Neural progenitor cell (in vitro differentiated cells): ENCODE data around the gene PRSS38. TPM values are rescaled to one million over a fixed set of nuclear protein-coding genes. Genes with fewer than 3 reads are reported as not detected.

Experiments used
- DNase-seq: peaks from one replicate; pipeline ENCODE4 v3.0.0-alpha.2; 2016; ENCODE audit warnings: low spot score
- H2AFZ ChIP-seq: fragments of 200-600 bp; sonication (generic); replicated peaks from 2 replicates; pipeline ENCODE4 v1.6.1; 2016; ENCODE audit warnings: antibody characterized with exemption
- H3F3A ChIP-seq: fragments of 200-600 bp; sonication (generic); 2 replicates; pipeline ENCODE4 v1.6.1; 2016; ENCODE audit warnings: antibody characterized with exemption, low read depth
- H3K27ac ChIP-seq: fragments of 200-600 bp; sonication (generic); 2 replicates; pipeline ENCODE4 v1.5.1; 2016; ENCODE audit warnings: mild to moderate bottlenecking
- H3K27me3 ChIP-seq: fragments of 200-600 bp; sonication (generic); 2 replicates; pipeline ENCODE4 v1.6.1; 2016; ENCODE audit warnings: mild to moderate bottlenecking, moderate library complexity
- H3K36me3 ChIP-seq: fragments of 200-600 bp; sonication (generic); 2 replicates; pipeline ENCODE4 v1.5.1; 2016
- H3K4me1 ChIP-seq: fragments of 200-600 bp; sonication (generic); 2 replicates; pipeline ENCODE4 v1.6.1; 2016; ENCODE audit warnings: mixed run types
- H3K4me2 ChIP-seq: fragments of 200-600 bp; sonication (generic); 2 replicates; pipeline ENCODE4 v1.6.1; 2016
- H3K4me3 ChIP-seq: fragments of 200-600 bp; sonication (generic); 2 replicates; pipeline ENCODE4 v1.5.1; 2016
- H3K79me2 ChIP-seq: fragments of 200-600 bp; sonication (generic); 2 replicates; pipeline ENCODE4 v1.6.1; 2016; ENCODE audit warnings: low read depth
- H3K9ac ChIP-seq: fragments of 200-600 bp; sonication (generic); 2 replicates; pipeline ENCODE4 v1.6.1; 2016
- H3K9me3 ChIP-seq: fragments of 200-600 bp; sonication (generic); 2 replicates; pipeline ENCODE4 v1.5.1; 2016; ENCODE audit warnings: low read depth
- H4K20me1 ChIP-seq: fragments of 200-600 bp; sonication (generic); 2 replicates; pipeline ENCODE4 v1.6.1; 2016; ENCODE audit warnings: low read depth
- H3K27ac Mint-ChIP-seq: 3 replicates; pipeline ENCODE4 v1.8.0; 2021; ENCODE audit warnings: mixed read lengths
- H3K27me3 Mint-ChIP-seq: 2 replicates; pipeline ENCODE4 v1.8.0; 2022; ENCODE audit warnings: low read depth, mild to moderate bottlenecking, inconsistent platforms, moderate library complexity, mixed read lengths; ENCODE audit not compliant: insufficient read depth
- H3K36me3 Mint-ChIP-seq: 3 replicates; pipeline ENCODE4 v1.8.0; 2021; ENCODE audit warnings: mixed read lengths
- H3K4me1 Mint-ChIP-seq: 3 replicates; pipeline ENCODE4 v1.8.0; 2021; ENCODE audit warnings: mixed read lengths
- H3K4me3 Mint-ChIP-seq: 3 replicates; pipeline ENCODE4 v1.8.0; 2021; ENCODE audit warnings: mild to moderate bottlenecking, moderate library complexity, mixed read lengths
- H3K9me3 Mint-ChIP-seq: 3 replicates; pipeline ENCODE4 v1.8.0; 2020; ENCODE audit warnings: mixed read lengths
- CTCF ChIP-seq: fragments of 200-600 bp; sonication (generic); IDR thresholded peaks from 2 replicates; pipeline ENCODE4 v1.5.1; 2017; ENCODE audit warnings: antibody characterized with exemption, mild to moderate bottlenecking
- EZH2 ChIP-seq: fragments of 200-600 bp; sonication (generic); IDR thresholded peaks from 2 replicates; pipeline ENCODE4 v1.6.1; 2017; ENCODE audit warnings: antibody characterized with exemption, mild to moderate bottlenecking, moderate library complexity
- EZH2phosphoT487 ChIP-seq: fragments of 200-600 bp; sonication (generic); IDR thresholded peaks from 2 replicates; pipeline ENCODE4 v1.6.1; 2017; ENCODE audit warnings: antibody characterized with exemption
- total RNA-seq: library from RNA; depleted of rRNA; stranded (reverse); fragments of >200 nt; gene quantifications from 2 replicates; pipeline ENCODE4 v1.2.3, GENCODE V29; 2015; ENCODE audit warnings: low replicate concordance

PRSS38 gene
- total RNA-seq, 1 donor from 2014 or later = not detected

- TF ChIP-seq CTCF (no peak), EZH2phosphoT487 (no peak), EZH2 (no peak)
- H3K9me3 Mint-ChIP-seq = no peaks in the 10 kb centered on the region
Measured at GRCh38 chr1:227779685-227780084, 35.8 kb upstream of the PRSS38 start.

GRCh38 chr1:227780101-227781044 is 35.1 kb upstream of the PRSS38 start:
- no peaks in the 10 kb centered on the region for H3K36me3 ChIP-seq
- no peak overlapping the region for H3K4me2 ChIP-seq
- H3F3A ChIP-seq = no peaks in the 10 kb centered on the region
- H2AFZ ChIP-seq = no peak overlapping the region
- Mint-ChIP-seq H3K9me3 (no peaks in the 10 kb centered on the region), H3K27me3 (peaks cover 2% of the 10 kb centered on the region), H3K4me1 (peaks cover 13% of the 10 kb centered on the region), H3K27ac (no peak overlapping the region), H3K4me3 (no peak overlapping the region), H3K36me3 (peaks cover 8% of the 10 kb centered on the region)
- TF ChIP-seq EZH2phosphoT487 (no peak), EZH2 (no peak), CTCF (no peak)
- H3K4me1 ChIP-seq = no peaks in the 10 kb centered on the region
- no peaks in the 10 kb centered on the region for H3K27me3 ChIP-seq
- no peaks in the 10 kb centered on the region for H3K9me3 ChIP-seq
- H3K79me2 ChIP-seq = no peaks in the 10 kb centered on the region
- peaks cover 6% of the 10 kb centered on the region for H4K20me1 ChIP-seq
- DNase-seq = no peak
- H3K4me3 ChIP-seq = no peak overlapping the region
- no peak overlapping the region for H3K9ac ChIP-seq
- no peak overlapping the region for H3K27ac ChIP-seq

More at GRCh38 chr1:227779685-227780084, 35.8 kb upstream of the PRSS38 start:
- DNase-seq = no peak
- no peaks in the 10 kb centered on the region for H3K27me3 ChIP-seq
- no peak overlapping the region for H2AFZ ChIP-seq
- H3K4me1 ChIP-seq = no peaks in the 10 kb centered on the region
- no peak overlapping the region for H3K4me3 ChIP-seq
- Mint-ChIP-seq H3K4me3 (no peak overlapping the region), H3K27me3 (no peaks in the 10 kb centered on the region), H3K36me3 (peaks cover 8% of the 10 kb centered on the region), H3K4me1 (peaks cover 20% of the 10 kb centered on the region), H3K27ac (no peak overlapping the region)
- H3F3A ChIP-seq = no peaks in the 10 kb centered on the region
- H3K27ac ChIP-seq = no peak overlapping the region
- H3K79me2 ChIP-seq = no peaks in the 10 kb centered on the region
- no peaks in the 10 kb centered on the region for H3K9me3 ChIP-seq
- H3K4me2 ChIP-seq = no peak overlapping the region
- peaks cover 6% of the 10 kb centered on the region for H4K20me1 ChIP-seq
- no peak overlapping the region for H3K9ac ChIP-seq
- H3K36me3 ChIP-seq = no peaks in the 10 kb centered on the region

- DNase-seq = no peak
- H3K4me3 Mint-ChIP-seq = no peak overlapping the region
- TF ChIP-seq EZH2 (no peak), EZH2phosphoT487 (no peak), CTCF (no peak)
Measured at GRCh38 chr1:227781314-227781930, 34.1 kb upstream of the PRSS38 start.

More at GRCh38 chr1:227781314-227781930, 34.1 kb upstream of the PRSS38 start:
- H3K36me3 ChIP-seq = no peaks in the 10 kb centered on the region
- H3K27me3 ChIP-seq = peaks cover 9% of the 10 kb centered on the region
- Mint-ChIP-seq H3K9me3 (no peaks in the 10 kb centered on the region), H3K27ac (no peak overlapping the region), H3K4me1 (peaks cover 7% of the 10 kb centered on the region), H3K27me3 (peaks cover 5% of the 10 kb centered on the region), H3K36me3 (peaks cover 8% of the 10 kb centered on the region)
- peaks cover 2% of the 10 kb centered on the region for H4K20me1 ChIP-seq
- no peak overlapping the region for H3K4me3 ChIP-seq
- no peaks in the 10 kb centered on the region for H3K9me3 ChIP-seq
- no peaks in the 10 kb centered on the region for H3K4me1 ChIP-seq
- no peak overlapping the region for H2AFZ ChIP-seq
- no peaks in the 10 kb centered on the region for H3K79me2 ChIP-seq
- H3K4me2 ChIP-seq = no peak overlapping the region
- no peak overlapping the region for H3K27ac ChIP-seq
- no peaks in the 10 kb centered on the region for H3F3A ChIP-seq
- H3K9ac ChIP-seq = no peak overlapping the region
